WTC11 (cell line): ENCODE measurements around the gene ATP13A5. TPM values are rescaled to one million over a fixed set of nuclear protein-coding genes. Genes with fewer than 3 reads are reported as not detected.

Experiments
- ATAC-seq: fragments of 200-7000 bp; cut with Tn5 transposase; 2 replicates; pipeline ENCODE4 v1.10.0; 2021; ENCODE audit warnings: mild to moderate bottlenecking, moderate library complexity
- CTCF ChIA-PET: fragments of 300-600 bp; sonication (Branson Sonifier 250); formaldehyde crosslinking; loops from one replicate; lab custom pipeline; 2021; ENCODE audit warnings: antibody characterized with exemption; lab: Charles Lee
- POLR2A ChIA-PET: fragments of 350-600 bp; sonication (Branson Sonifier 250); formaldehyde crosslinking; loops from one replicate; lab custom pipeline; 2021; ENCODE audit warnings: antibody characterized with exemption; lab: Charles Lee
- DNase-seq: peaks from one replicate; pipeline ENCODE4 v3.0.0; 2021; ENCODE audit warnings: low spot score
- H3K27ac Mint-ChIP-seq: 2 replicates; pipeline ENCODE4 v1.8.0; 2021; ENCODE audit warnings: mixed read lengths
- H3K27me3 Mint-ChIP-seq: 2 replicates; pipeline ENCODE4 v1.8.0; 2021; ENCODE audit warnings: low read depth, mild to moderate bottlenecking, moderate library complexity, mixed read lengths
- H3K36me3 Mint-ChIP-seq: 2 replicates; pipeline ENCODE4 v1.8.0; 2021; ENCODE audit warnings: mixed read lengths
- H3K4me1 Mint-ChIP-seq: 2 replicates; pipeline ENCODE4 v1.8.0; 2022; ENCODE audit warnings: mixed read lengths
- H3K4me3 Mint-ChIP-seq: 2 replicates; pipeline ENCODE4 v1.8.0; 2021; ENCODE audit warnings: mild to moderate bottlenecking, moderate library complexity, mixed read lengths
- H3K9me3 Mint-ChIP-seq: 2 replicates; pipeline ENCODE4 v1.8.0; 2021; ENCODE audit warnings: mixed read lengths
- IRF2 ChIP-seq: sonication (generic); formaldehyde crosslinking; IDR thresholded peaks from 2 replicates; pipeline ENCODE4 v1.8.0; 2022; ENCODE audit warnings: low read depth, missing genetic modification reagents, borderline replicate concordance
- JUN ChIP-seq: sonication (generic); formaldehyde crosslinking; IDR thresholded peaks from 2 replicates; pipeline ENCODE4 v1.8.0; 2023; ENCODE audit warnings: mild to moderate bottlenecking, missing genetic modification reagents
- MXD4 ChIP-seq: fragments of 250-450 bp; sonication (Bioruptor Pico); IDR thresholded peaks from 2 replicates; pipeline ENCODE4 v1.8.0; 2021; ENCODE audit warnings: mild to moderate bottlenecking, moderate library complexity, borderline replicate concordance
- NFATC4 ChIP-seq: fragments of 250-450 bp; sonication (Bioruptor Pico); IDR thresholded peaks from 2 replicates; pipeline ENCODE4 v1.9.0; 2021; ENCODE audit warnings: mild to moderate bottlenecking
- NFYB ChIP-seq: sonication (generic); formaldehyde crosslinking; conservative IDR thresholded peaks from 2 replicates; pipeline ENCODE4 v1.8.0; 2022; ENCODE audit warnings: low read depth, missing genetic modification reagents
- OVOL2 ChIP-seq: fragments of 250-450 bp; sonication (Bioruptor Pico); IDR thresholded peaks from 2 replicates; pipeline ENCODE4 v1.9.0; 2021; ENCODE audit warnings: mild to moderate bottlenecking, borderline replicate concordance
- RORB ChIP-seq: fragments of 250-450 bp; sonication (Bioruptor Pico); IDR thresholded peaks from 2 replicates; pipeline ENCODE4 v1.9.0; 2021; ENCODE audit warnings: mild to moderate bottlenecking
- SMAD3 ChIP-seq: sonication (generic); formaldehyde crosslinking; IDR thresholded peaks from 2 replicates; pipeline ENCODE4 v1.8.0; 2022; ENCODE audit warnings: missing genetic modification reagents, mild to moderate bottlenecking, borderline replicate concordance
- SOX15 ChIP-seq: fragments of 250-450 bp; sonication (Bioruptor Pico); IDR thresholded peaks from 2 replicates; pipeline ENCODE4 v1.9.0; 2021; ENCODE audit warnings: mild to moderate bottlenecking
- TP53 ChIP-seq: sonication (generic); formaldehyde crosslinking; IDR thresholded peaks from 2 replicates; pipeline ENCODE4 v1.8.1; 2023; ENCODE audit warnings: mild to moderate bottlenecking, missing genetic modification reagents
- ZNF232 ChIP-seq: sonication (generic); formaldehyde crosslinking; IDR thresholded peaks from 2 replicates; pipeline ENCODE4 v1.8.0; 2022; ENCODE audit warnings: mild to moderate bottlenecking, missing genetic modification reagents
- ZNF317 ChIP-seq: sonication (generic); formaldehyde crosslinking; IDR thresholded peaks from 2 replicates; pipeline ENCODE4 v1.8.1; 2023; ENCODE audit warnings: low read depth, mild to moderate bottlenecking, moderate library complexity, missing genetic modification reagents, borderline replicate concordance
- ZNF416 ChIP-seq: fragments of 250-450 bp; sonication (Bioruptor Pico); IDR thresholded peaks from 2 replicates; pipeline ENCODE4 v1.9.0; 2021; ENCODE audit warnings: mild to moderate bottlenecking, inconsistent platforms
- total RNA-seq: library from RNA; stranded (reverse); gene quantifications from 3 replicates; pipeline ENCODE4 v1.2.3, GENCODE V29; 2021
- TF ChIP-seq, protein P1 (sequence below): sonication (generic); formaldehyde crosslinking; IDR thresholded peaks from 2 replicates; pipeline ENCODE4 v1.8.0; 2022; ENCODE audit warnings: mild to moderate bottlenecking, missing genetic modification reagents
- TF ChIP-seq, protein P2 (sequence below): fragments of 250-450 bp; sonication (Bioruptor Pico); IDR thresholded peaks from 2 replicates; pipeline ENCODE4 v1.9.0; 2021; ENCODE audit warnings: mild to moderate bottlenecking
- TF ChIP-seq, protein P3 (sequence below): sonication (generic); formaldehyde crosslinking; IDR thresholded peaks from 2 replicates; pipeline ENCODE4 v1.8.0; 2022; ENCODE audit warnings: mild to moderate bottlenecking, missing genetic modification reagents
- TF ChIP-seq, protein P4 (sequence below): sonication (generic); formaldehyde crosslinking; IDR thresholded peaks from 2 replicates; pipeline ENCODE4 v1.8.1; 2023; ENCODE audit warnings: mild to moderate bottlenecking, missing genetic modification reagents, moderate library complexity
- TF ChIP-seq, protein P5 (sequence below): sonication (generic); formaldehyde crosslinking; IDR thresholded peaks from 2 replicates; pipeline ENCODE4 v1.8.1; 2023; ENCODE audit warnings: mild to moderate bottlenecking, missing genetic modification reagents, moderate library complexity
- TF ChIP-seq, protein P6 (sequence below): fragments of 250-450 bp; sonication (Bioruptor Pico); IDR thresholded peaks from 2 replicates; pipeline ENCODE4 v1.9.0; 2021; ENCODE audit warnings: moderate library complexity, mild to moderate bottlenecking, inconsistent platforms, borderline replicate concordance
- TF ChIP-seq, protein P7 (sequence below): sonication (generic); formaldehyde crosslinking; IDR thresholded peaks from 2 replicates; pipeline ENCODE4 v1.8.1; 2022; ENCODE audit warnings: mild to moderate bottlenecking, missing genetic modification reagents, moderate library complexity, borderline replicate concordance
- TF ChIP-seq, protein P8 (sequence below): fragments of 250-450 bp; sonication (Bioruptor Pico); IDR thresholded peaks from 2 replicates; pipeline ENCODE4 v1.8.0; 2021; ENCODE audit warnings: mild to moderate bottlenecking
- TF ChIP-seq, protein P9 (sequence below): sonication (generic); formaldehyde crosslinking; IDR thresholded peaks from 2 replicates; pipeline ENCODE4 v1.8.0; 2022; ENCODE audit warnings: mild to moderate bottlenecking, missing genetic modification reagents

Gene ATP13A5
- total RNA-seq, 1 experiment from 2014 or later = not detected

DNA sequence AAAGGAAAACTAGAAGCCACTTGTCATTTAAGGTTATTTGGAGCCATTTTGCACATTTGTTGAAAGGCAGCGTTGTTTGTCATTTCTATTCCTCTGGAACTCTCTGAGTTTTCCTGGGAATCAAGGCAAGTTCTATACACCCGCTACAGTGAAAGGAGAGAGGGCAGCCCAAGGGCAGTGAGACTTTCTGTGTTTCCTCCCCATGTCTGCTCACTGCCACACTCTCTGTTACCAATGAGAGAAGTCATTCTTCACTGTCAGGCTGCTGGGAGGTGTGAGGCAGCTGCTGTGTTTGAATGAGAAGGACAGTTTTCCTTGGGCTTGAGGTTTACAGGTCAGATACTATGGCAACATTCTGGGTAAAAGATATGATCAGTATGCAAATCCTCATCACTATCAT, 36.0 kb downstream of the ATP13A5 start:
- peaks cover 2% of the 10 kb centered on the region for H3K36me3 Mint-ChIP-seq
- H3K4me3 Mint-ChIP-seq = no peak overlapping the region
- ATAC-seq = no peak
- H3K4me1 Mint-ChIP-seq = peaks cover 38% of the 10 kb centered on the region
- no peak overlapping the region for H3K27ac Mint-ChIP-seq
- H3K27me3 Mint-ChIP-seq = no peaks in the 10 kb centered on the region
- H3K9me3 Mint-ChIP-seq = peaks cover 3% of the 10 kb centered on the region
- ChIA-PET POLR2A (no interaction called here), CTCF (no interaction called here)
- DNase-seq = no peak
- TF ChIP-seq ZNF317 (CRISPR knock-in tag) = no peak
- TF ChIP-seq, protein P1, sequence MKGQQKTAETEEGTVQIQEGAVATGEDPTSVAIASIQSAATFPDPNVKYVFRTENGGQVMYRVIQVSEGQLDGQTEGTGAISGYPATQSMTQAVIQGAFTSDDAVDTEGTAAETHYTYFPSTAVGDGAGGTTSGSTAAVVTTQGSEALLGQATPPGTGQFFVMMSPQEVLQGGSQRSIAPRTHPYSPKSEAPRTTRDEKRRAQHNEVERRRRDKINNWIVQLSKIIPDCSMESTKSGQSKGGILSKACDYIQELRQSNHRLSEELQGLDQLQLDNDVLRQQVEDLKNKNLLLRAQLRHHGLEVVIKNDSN (CRISPR knock-in tag) = no peak
- TF ChIP-seq, protein P2, sequence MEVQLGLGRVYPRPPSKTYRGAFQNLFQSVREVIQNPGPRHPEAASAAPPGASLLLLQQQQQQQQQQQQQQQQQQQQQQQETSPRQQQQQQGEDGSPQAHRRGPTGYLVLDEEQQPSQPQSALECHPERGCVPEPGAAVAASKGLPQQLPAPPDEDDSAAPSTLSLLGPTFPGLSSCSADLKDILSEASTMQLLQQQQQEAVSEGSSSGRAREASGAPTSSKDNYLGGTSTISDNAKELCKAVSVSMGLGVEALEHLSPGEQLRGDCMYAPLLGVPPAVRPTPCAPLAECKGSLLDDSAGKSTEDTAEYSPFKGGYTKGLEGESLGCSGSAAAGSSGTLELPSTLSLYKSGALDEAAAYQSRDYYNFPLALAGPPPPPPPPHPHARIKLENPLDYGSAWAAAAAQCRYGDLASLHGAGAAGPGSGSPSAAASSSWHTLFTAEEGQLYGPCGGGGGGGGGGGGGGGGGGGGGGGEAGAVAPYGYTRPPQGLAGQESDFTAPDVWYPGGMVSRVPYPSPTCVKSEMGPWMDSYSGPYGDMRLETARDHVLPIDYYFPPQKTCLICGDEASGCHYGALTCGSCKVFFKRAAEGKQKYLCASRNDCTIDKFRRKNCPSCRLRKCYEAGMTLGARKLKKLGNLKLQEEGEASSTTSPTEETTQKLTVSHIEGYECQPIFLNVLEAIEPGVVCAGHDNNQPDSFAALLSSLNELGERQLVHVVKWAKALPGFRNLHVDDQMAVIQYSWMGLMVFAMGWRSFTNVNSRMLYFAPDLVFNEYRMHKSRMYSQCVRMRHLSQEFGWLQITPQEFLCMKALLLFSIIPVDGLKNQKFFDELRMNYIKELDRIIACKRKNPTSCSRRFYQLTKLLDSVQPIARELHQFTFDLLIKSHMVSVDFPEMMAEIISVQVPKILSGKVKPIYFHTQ (CRISPR knock-in tag) = no peak

DNA sequence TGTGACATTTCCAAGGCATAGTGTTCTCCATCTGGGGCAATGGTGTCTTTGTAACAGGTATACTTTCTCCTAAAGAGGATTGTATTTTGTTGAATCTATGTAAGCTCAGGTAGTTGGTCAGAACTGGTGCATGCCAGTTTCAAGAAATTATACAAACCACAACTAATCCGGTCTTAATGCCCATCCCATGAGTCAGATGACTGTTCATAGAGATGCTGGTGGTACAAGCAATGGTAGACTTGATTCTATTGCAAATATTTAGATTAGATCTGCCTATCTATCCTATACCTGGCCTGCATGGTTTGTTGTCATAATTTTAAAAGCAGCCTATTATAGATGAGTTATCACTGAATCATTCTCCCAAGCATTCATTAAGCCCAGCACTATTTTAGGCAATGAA, 43.5 kb downstream of the ATP13A5 start:
- H3K27me3 Mint-ChIP-seq = no peaks in the 10 kb centered on the region
- ATAC-seq = no peak
- no peak for DNase-seq
- H3K4me1 Mint-ChIP-seq = peaks cover 9% of the 10 kb centered on the region
- no peak overlapping the region for H3K4me3 Mint-ChIP-seq
- POLR2A ChIA-PET = no interaction called here
- CTCF ChIA-PET = no interaction called here
- H3K27ac Mint-ChIP-seq = no peak overlapping the region
- H3K36me3 Mint-ChIP-seq = peaks cover 4% of the 10 kb centered on the region
- peaks cover 5% of the 10 kb centered on the region for H3K9me3 Mint-ChIP-seq
- TF ChIP-seq, protein P3, sequence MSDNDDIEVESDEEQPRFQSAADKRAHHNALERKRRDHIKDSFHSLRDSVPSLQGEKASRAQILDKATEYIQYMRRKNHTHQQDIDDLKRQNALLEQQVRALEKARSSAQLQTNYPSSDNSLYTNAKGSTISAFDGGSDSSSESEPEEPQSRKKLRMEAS (CRISPR knock-in tag) = no peak
- TF ChIP-seq JUN (CRISPR knock-in tag) (no peak), SOX15 (CRISPR knock-in tag) (no peak), RORB (no peak), NFYB (CRISPR knock-in tag) (no peak), ZNF317 (CRISPR knock-in tag) (no peak), ZNF232 (CRISPR knock-in tag) (no peak), TP53 (CRISPR knock-in tag) (no peak)
- TF ChIP-seq, protein P4, sequence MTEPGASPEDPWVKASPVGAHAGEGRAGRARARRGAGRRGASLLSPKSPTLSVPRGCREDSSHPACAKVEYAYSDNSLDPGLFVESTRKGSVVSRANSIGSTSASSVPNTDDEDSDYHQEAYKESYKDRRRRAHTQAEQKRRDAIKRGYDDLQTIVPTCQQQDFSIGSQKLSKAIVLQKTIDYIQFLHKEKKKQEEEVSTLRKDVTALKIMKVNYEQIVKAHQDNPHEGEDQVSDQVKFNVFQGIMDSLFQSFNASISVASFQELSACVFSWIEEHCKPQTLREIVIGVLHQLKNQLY (CRISPR knock-in tag) = no peak
- TF ChIP-seq, protein P5, sequence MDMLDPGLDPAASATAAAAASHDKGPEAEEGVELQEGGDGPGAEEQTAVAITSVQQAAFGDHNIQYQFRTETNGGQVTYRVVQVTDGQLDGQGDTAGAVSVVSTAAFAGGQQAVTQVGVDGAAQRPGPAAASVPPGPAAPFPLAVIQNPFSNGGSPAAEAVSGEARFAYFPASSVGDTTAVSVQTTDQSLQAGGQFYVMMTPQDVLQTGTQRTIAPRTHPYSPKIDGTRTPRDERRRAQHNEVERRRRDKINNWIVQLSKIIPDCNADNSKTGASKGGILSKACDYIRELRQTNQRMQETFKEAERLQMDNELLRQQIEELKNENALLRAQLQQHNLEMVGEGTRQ (CRISPR knock-in tag) = no peak
- TF ChIP-seq, all 79 proteins: peak for 0

DNA sequence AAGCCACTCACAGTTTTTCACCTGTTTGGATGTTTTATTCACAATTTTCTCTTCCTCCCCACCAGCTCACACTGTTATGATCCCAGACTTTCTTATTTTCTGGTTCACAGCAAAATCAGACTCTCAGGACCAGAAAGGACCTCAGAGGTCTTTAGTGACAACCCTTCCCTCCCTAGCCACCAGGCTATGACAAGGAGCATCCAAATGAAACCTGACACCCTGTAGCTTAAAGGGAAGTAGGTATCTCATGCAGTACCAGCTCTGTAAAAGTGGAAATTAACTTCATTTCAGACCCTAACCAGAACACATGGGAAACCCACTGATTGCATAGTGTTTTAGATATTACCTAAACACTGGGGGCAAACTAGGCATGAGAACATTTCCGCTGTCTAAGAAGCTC, 45.3 kb downstream of the ATP13A5 start:
- peaks cover 9% of the 10 kb centered on the region for H3K4me1 Mint-ChIP-seq
- peaks cover 4% of the 10 kb centered on the region for H3K36me3 Mint-ChIP-seq
- CTCF ChIA-PET = interaction anchor here (0.8 kb wide), 1 partner anchor 142 kb away, joined by 5 read pairs; no protein-coding TSS in a partner anchor
- H3K27me3 Mint-ChIP-seq = no peaks in the 10 kb centered on the region
- H3K4me3 Mint-ChIP-seq = no peak overlapping the region
- no peak overlapping the region for H3K27ac Mint-ChIP-seq
- DNase-seq (no peak), ATAC-seq (peak; percentile 85)
- POLR2A ChIA-PET = no interaction called here
- peaks cover 5% of the 10 kb centered on the region for H3K9me3 Mint-ChIP-seq
- TF ChIP-seq NFATC4 (no peak), ZNF416 (CRISPR knock-in tag) (no peak), OVOL2 (CRISPR knock-in tag) (no peak), SMAD3 (no peak), IRF2 (CRISPR knock-in tag) (no peak), MXD4 (CRISPR knock-in tag) (no peak)
- TF ChIP-seq, protein P6, sequence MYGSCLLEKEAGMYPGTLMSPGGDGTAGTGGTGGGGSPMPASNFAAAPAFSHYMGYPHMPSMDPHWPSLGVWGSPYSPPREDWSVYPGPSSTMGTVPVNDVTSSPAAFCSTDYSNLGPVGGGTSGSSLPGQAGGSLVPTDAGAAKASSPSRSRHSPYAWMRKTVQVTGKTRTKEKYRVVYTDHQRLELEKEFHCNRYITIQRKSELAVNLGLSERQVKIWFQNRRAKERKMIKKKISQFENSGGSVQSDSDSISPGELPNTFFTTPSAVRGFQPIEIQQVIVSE (CRISPR knock-in tag) = no peak
- TF ChIP-seq, protein P4 (CRISPR knock-in tag) = no peak
- TF ChIP-seq, protein P7, sequence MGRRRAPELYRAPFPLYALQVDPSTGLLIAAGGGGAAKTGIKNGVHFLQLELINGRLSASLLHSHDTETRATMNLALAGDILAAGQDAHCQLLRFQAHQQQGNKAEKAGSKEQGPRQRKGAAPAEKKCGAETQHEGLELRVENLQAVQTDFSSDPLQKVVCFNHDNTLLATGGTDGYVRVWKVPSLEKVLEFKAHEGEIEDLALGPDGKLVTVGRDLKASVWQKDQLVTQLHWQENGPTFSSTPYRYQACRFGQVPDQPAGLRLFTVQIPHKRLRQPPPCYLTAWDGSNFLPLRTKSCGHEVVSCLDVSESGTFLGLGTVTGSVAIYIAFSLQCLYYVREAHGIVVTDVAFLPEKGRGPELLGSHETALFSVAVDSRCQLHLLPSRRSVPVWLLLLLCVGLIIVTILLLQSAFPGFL = no peak
- TF ChIP-seq, protein P8, sequence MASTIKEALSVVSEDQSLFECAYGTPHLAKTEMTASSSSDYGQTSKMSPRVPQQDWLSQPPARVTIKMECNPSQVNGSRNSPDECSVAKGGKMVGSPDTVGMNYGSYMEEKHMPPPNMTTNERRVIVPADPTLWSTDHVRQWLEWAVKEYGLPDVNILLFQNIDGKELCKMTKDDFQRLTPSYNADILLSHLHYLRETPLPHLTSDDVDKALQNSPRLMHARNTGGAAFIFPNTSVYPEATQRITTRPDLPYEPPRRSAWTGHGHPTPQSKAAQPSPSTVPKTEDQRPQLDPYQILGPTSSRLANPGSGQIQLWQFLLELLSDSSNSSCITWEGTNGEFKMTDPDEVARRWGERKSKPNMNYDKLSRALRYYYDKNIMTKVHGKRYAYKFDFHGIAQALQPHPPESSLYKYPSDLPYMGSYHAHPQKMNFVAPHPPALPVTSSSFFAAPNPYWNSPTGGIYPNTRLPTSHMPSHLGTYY (CRISPR knock-in tag) = no peak
- TF ChIP-seq, protein P9, sequence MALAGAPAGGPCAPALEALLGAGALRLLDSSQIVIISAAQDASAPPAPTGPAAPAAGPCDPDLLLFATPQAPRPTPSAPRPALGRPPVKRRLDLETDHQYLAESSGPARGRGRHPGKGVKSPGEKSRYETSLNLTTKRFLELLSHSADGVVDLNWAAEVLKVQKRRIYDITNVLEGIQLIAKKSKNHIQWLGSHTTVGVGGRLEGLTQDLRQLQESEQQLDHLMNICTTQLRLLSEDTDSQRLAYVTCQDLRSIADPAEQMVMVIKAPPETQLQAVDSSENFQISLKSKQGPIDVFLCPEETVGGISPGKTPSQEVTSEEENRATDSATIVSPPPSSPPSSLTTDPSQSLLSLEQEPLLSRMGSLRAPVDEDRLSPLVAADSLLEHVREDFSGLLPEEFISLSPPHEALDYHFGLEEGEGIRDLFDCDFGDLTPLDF (CRISPR knock-in tag) = no peak
